HG02610 (cell line): Measurements from ENCODE around the gene THAP4.
"Not testable (repeated sequence)": the region's sequence is repeated elsewhere in the genome, so short reads cannot be mapped to it uniquely, and the experiment has no call there.

Source experiments
- ATAC-seq: cut with Tn5 transposase; IDR thresholded peaks from one replicate; pipeline ENCODE4 v1.9.1; 2021; ENCODE audit warnings: mild to moderate bottlenecking, moderate library complexity; ENCODE audit not compliant: unreplicated experiment

THAP4 gene

GRCh38 chr2:241666627-241667400 is 29.9 kb upstream of the THAP4 start:
- no peak for ATAC-seq

- no peak for ATAC-seq
Measured at GRCh38 chr2:241665731-241666440, 28.9 kb upstream of the THAP4 start.

- ATAC-seq: not testable (repeated sequence)
Measured at GRCh38 chr2:241662731-241663130, 25.8 kb upstream of the THAP4 start.

- ATAC-seq: no peak
Measured at GRCh38 chr2:241660593-241661213, 23.7 kb upstream of the THAP4 start.

- no peak for ATAC-seq
Measured at GRCh38 chr2:241659150-241659739, 22.3 kb upstream of the THAP4 start.

- no peak for ATAC-seq
Measured at GRCh38 chr2:241658296-241658695, 21.3 kb upstream of the THAP4 start.

GRCh38 chr2:241657786-241658254 is 20.9 kb upstream of the THAP4 start:
- no peak for ATAC-seq

- ATAC-seq: no peak
Measured at GRCh38 chr2:241656190-241656741, 19.3 kb upstream of the THAP4 start.

GRCh38 chr2:241655516-241656189 is 18.7 kb upstream of the THAP4 start:
- ATAC-seq: no peak

GRCh38 chr2:241654551-241654950 is 17.6 kb upstream of the THAP4 start:
- no peak for ATAC-seq

GRCh38 chr2:241653210-241653750 is 16.3 kb upstream of the THAP4 start:
- ATAC-seq: no peak

- no peak for ATAC-seq
Measured at GRCh38 chr2:241652722-241653121, 15.8 kb upstream of the THAP4 start.

- no peak for ATAC-seq
Measured at GRCh38 chr2:241652142-241652541, 15.2 kb upstream of the THAP4 start.

GRCh38 chr2:241649927-241650326 is 13.0 kb upstream of the THAP4 start:
- no peak for ATAC-seq

GRCh38 chr2:241649404-241649803 is 12.4 kb upstream of the THAP4 start:
- no peak for ATAC-seq

- no peak for ATAC-seq
Measured at GRCh38 chr2:241648453-241648852, 11.5 kb upstream of the THAP4 start.

- no peak for ATAC-seq
Measured at GRCh38 chr2:241645915-241646645, 9.1 kb upstream of the THAP4 start.

GRCh38 chr2:241645056-241645914 is 8.3 kb upstream of the THAP4 start:
- no peak for ATAC-seq

- no peak for ATAC-seq
Measured at GRCh38 chr2:241641631-241642030, 4.7 kb upstream of the THAP4 start.
